Amniotic stem cell (primary cell): ENCODE data around the gene BAX.
"Not testable (repeated sequence)": the region's sequence is repeated elsewhere in the genome, so short reads cannot be mapped to it uniquely, and the experiment has no call there.

Source experiments
- DNase-seq: peaks from one replicate; lab custom pipeline; 2025; lab: John Stamatoyannopoulos, UW

BAX gene

GRCh38 chr19:48954595-48955307 lies at the start of gene BAX:
Gene BAX, plus strand, starts transcription at chr19:48954875. Its CDS starts 54 bp downstream, at chr19:48954929.
- DNase-seq, result peak; percentile 76

GRCh38 chr19:48905664-48906063 lies 49.0 kb upstream of the BAX start:
- no peak for DNase-seq

- no peak for DNase-seq
Measured at GRCh38 chr19:48906324-48906723, 48.4 kb upstream of the BAX start.

GRCh38 chr19:48907671-48908070 lies 47.0 kb upstream of the BAX start:
- DNase-seq, result no peak

- not testable (repeated sequence) for DNase-seq
Measured at GRCh38 chr19:48909424-48910077, 45.1 kb upstream of the BAX start.

GRCh38 chr19:48910803-48911202 lies 43.9 kb upstream of the BAX start:
- DNase-seq, result no peak

DNA sequence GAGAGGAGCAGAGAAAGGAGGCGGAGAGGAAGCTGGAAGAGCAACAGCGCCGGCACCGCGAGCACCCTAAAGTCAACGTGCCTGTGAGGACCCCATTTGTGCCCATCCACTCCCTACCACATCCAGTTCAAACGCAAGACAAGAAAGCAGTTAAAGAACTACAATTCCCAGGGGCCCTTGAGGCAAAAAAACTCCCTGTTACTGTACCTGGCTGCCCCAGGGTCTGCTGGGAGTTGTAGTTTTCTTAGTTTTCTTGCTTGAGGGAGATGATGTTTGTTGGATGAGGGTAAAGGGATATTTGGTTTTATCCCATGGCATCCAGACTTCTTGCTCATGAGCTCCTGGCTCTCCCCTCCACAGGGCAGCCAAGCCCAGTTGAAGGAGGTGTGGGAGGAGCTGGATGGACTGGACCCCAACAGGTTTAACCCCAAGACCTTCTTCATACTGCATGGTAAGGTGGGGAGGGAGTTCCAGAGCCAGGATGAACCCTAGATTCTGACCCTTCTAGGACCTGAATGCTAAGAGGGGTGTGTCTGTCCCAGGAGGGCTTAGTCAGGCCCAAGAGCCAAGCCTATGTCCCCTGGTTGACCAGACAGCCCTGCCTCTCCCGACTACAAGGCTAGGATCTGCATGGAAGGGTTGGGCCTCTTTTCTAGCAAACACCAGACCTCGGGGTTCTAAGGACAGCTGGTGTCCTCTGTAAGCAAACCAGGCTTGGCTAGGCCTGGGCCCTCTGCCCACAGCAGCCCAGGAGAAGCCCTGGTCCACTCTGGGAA lies 41.4 kb upstream of the BAX start:
- no peak for DNase-seq

GRCh38 chr19:48914181-48914580 lies 40.5 kb upstream of the BAX start:
- no peak for DNase-seq

DNA sequence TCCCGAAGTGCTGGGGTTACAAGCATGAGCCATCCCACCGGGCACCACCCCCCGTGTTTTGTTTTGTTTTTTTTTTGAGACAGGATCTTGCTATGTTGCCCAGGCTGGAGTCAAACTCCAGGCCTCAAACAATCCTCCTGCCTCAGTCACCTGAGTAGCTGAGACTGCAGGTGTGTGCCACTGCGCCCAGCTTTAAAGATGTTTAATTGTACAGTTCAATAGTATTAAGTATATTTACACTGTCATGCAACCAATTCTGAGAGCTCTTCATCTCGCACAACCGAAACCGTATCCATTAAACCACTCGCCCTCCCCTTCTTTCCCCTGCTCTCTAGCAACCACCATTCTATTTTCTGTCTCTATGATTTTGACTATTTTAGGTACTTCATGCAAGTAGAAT lies 38.9 kb upstream of the BAX start:
- DNase-seq, result no peak

GRCh38 chr19:48918071-48918470 lies 36.6 kb upstream of the BAX start:
- no peak for DNase-seq

GRCh38 chr19:48918801-48919247 lies 35.9 kb upstream of the BAX start:
- DNase-seq, result no peak

DNA sequence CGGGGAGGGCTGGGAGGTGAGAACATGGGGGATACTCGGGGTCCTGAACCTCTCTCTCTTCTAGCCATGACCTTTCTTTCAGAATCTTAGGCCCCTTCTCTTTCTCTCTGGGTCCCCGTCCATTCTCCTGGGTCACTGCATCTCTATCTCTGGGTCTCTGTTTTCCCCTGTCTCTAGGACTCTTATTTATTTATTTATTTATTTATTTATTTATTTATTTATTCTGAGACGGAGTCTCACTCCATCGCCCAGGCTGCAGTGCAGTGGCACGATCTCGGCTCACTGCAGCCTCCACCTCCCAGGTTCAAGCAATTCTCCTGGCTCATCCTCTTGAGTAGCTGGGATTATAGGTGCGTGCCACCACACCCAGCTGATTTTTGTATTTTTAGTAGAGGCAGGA lies 35.4 kb upstream of the BAX start:
- DNase-seq, result not testable (repeated sequence)

DNA sequence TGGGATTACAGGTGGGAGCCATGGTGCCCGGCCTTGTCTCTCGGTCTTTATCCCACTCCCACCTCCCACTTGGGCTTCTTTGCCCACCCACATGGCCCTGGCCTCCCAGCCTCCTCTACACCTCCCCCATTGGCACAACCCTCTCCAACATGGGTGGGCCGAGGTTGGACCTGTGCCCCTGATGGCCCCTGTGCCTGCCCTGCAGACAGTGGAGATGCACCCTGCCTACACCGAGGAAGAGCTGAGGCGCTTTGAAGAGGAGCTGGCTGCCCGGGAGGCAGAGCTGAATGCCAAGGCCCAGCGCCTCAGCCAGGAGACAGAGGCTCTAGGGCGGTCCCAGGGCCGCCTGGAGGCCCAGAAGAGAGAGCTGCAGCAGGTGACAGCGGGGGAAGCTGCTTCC lies 33.7 kb upstream of the BAX start:
- DNase-seq, result no peak

DNA sequence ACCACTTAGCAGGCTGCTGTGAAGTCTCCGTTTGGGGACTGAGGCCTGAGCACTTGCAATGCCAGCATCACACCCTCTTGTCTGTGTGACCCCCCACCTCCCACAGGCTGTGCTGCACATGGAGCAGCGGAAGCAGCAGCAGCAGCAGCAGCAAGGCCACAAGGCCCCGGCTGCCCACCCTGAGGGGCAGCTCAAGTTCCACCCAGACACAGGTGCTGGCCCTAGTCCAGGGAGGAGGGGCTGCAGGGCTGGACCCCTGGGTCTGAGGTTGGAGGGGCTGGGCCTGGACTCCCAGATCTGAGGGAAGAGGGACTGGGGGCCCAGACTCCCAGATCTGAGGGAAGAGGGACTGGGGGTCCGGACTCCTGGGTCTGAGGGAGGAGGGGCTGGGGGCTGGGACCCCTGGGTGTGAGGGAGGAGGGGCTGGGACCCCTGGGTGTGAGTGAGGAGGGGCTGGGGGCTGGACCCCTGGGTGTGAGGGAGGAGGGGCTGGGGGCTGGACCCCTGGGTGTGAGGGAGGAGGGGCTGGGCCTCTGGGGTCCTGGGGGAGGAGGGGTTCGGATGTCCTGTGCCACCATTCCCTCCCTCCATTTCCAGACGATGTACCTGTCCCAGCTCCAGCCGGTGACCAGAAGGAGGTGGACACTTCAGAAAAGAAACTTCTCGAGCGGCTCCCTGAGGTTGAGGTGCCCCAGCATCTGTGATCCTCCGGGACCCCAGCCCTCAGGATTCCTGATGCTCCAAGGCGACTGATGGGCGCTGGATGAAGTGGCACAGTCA lies 32.8 kb upstream of the BAX start:
- DNase-seq, result no peak

DNA sequence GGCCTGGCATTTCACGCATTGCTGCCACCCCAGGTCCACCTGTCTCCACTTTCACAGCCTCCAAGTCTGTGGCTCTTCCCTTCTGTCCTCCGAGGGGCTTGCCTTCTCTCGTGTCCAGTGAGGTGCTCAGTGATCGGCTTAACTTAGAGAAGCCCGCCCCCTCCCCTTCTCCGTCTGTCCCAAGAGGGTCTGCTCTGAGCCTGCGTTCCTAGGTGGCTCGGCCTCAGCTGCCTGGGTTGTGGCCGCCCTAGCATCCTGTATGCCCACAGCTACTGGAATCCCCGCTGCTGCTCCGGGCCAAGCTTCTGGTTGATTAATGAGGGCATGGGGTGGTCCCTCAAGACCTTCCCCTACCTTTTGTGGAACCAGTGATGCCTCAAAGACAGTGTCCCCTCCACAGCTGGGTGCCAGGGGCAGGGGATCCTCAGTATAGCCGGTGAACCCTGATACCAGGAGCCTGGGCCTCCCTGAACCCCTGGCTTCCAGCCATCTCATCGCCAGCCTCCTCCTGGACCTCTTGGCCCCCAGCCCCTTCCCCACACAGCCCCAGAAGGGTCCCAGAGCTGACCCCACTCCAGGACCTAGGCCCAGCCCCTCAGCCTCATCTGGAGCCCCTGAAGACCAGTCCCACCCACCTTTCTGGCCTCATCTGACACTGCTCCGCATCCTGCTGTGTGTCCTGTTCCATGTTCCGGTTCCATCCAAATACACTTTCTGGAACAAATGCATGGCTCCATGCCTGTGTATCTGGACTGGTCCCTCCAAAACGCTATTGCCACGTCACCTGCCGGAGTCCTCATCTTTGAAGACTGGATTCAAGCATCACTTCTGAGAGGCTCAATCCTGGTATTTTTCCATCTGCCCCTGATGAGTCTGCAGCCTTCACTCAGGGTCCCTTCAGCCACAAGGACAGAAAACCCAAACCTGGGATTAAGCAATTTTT lies 31.9 kb upstream of the BAX start:
- no peak for DNase-seq

DNA sequence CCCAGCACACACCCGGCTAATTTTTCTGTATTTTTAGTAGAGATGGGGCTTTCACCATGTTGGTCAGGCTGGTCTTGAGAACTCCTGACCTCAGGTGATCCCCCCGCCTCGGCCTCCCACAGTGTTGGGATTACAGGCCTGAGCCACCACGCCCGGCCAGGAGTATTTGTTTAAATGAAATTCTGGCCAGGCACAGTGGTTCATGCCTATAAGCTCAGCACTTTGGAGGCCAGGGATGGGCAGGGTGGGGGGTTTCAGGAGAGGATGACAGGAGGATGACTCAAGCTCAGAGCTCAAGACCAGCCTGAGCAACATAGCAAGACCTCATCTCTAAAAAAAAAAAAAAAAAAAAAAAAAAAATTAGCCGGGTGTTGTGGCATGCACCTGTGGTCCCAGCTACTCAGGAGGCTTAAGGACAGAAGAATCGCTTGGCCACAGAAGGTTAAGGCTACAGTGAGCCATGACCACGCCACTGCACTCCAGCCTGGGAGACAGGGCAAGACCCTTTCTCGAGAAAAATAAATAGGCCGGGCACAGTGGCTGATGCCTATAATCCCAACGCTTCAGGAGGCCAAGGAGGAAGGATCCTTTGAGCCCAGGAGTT lies 29.3 kb upstream of the BAX start:
- peak; percentile 29 for DNase-seq

- not testable (repeated sequence) for DNase-seq
Measured at GRCh38 chr19:48925890-48926289, 28.8 kb upstream of the BAX start.

- DNase-seq, result peak; percentile 77
Measured at GRCh38 chr19:48926909-48927308, 27.8 kb upstream of the BAX start.

DNA sequence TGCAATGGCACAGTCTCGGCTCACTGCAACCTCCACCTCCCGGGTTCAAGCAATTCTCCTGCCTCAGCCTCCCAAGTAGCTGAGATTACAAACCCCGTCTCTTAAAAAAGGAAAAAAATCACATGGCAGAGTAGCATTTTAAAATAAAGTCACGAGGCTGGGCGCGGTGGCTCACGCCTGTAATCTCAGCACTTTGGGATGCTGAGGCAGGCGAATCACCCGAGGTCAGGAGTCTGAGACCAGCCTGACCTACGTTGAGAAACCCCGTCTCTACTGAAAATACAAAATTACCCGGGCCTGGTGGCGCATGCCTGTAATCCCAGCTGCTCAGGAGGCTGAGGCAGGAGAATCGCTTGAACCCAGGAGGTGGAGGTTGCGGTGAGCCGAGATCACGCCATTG lies 27.0 kb upstream of the BAX start:
- not testable (repeated sequence) for DNase-seq
